Kidney (tissue), 14 donors: ENCODE results near the gene ADAMTS17. TPM values are rescaled to one million over a fixed set of nuclear protein-coding genes. Genes with fewer than 3 reads are reported as not detected.

Experiments
- DNase-seq, 5 donors: peaks; one replicate each; pipeline ENCODE4 v3.0.0-alpha.2; 2013 to 2020
- FAIRE-seq: peaks from 2 replicates; lab custom pipeline; 2012; peaks lifted over from hg19 to GRCh38; lab: Jason Lieb, UNC
- H3K27ac ChIP-seq, 2 donors: one replicate each; pipeline ENCODE4 v1.7.0; 2013; ENCODE audit warnings: low read depth in 2 of 2, low read length in 2 of 2, inconsistent platforms in 1 of 2
- H3K27me3 ChIP-seq: one replicate; pipeline ENCODE4 v1.7.1; 2013; ENCODE audit warnings: low read length, inconsistent platforms; ENCODE audit not compliant: control insufficient read depth, insufficient read depth
- H3K36me3 ChIP-seq, 3 donors: one replicate each; pipeline versions ENCODE4 v1.7.0 to v1.7.1; 2013; ENCODE audit warnings: low read length in 3 of 3, control low read depth in 1 of 3, inconsistent platforms in 1 of 3; ENCODE audit not compliant: insufficient read depth in 3 of 3, control insufficient read depth in 2 of 3
- H3K4me1 ChIP-seq, 3 donors: one replicate each; pipeline versions ENCODE4 v1.7.0 to v1.7.1; 2013; ENCODE audit warnings: low read length in 3 of 3, inconsistent platforms in 1 of 3, low read depth in 1 of 3; ENCODE audit not compliant: control insufficient read depth in 2 of 3, insufficient read depth in 2 of 3
- H3K4me3 ChIP-seq, 3 donors: one replicate each; pipeline versions ENCODE4 v1.7.0 to v1.8.1; 2013; ENCODE audit warnings: low read length in 3 of 3, control low read depth in 1 of 3, inconsistent platforms in 1 of 3
- H3K9ac ChIP-seq, 3 donors: one replicate each; pipeline versions ENCODE4 v1.7.0 to v1.7.1; 2013; ENCODE audit warnings: low read length in 3 of 3, control low read depth in 1 of 3, inconsistent platforms in 1 of 3
- H3K9me3 ChIP-seq, 3 donors: one replicate each; pipeline versions ENCODE4 v1.7.0 to v1.7.1; 2013; ENCODE audit warnings: low read length in 3 of 3, control low read depth in 1 of 3, inconsistent platforms in 1 of 3; ENCODE audit not compliant: control insufficient read depth in 2 of 3, insufficient read depth in 1 of 3
- CTCF ChIP-seq: IDR thresholded peaks from 3 replicates; pipeline ENCODE4 v1.5.1; 2012; ENCODE audit warnings: mild to moderate bottlenecking, moderate library complexity, borderline replicate concordance; ENCODE audit not compliant: insufficient read depth; ENCODE audit errors: extremely low read depth
- intact Hi-C: fragments of 100-400 bp; cut with DNase I; formaldehyde crosslinking; loops from one replicate; pipeline ENCODE4 v1.11.1; 2022
- polyA plus RNA-seq: library from polyadenylated mRNA; stranded (reverse); fragments of 350-450 nt; fragmentation: Illumina TruSeq; extraction: RNeasy Lipid Tissue Mini Kit (QIAGEN cat#74804); gene quantifications from one replicate; pipeline ENCODE4 v1.2.3, GENCODE V29; 2014; ENCODE audit warnings: low read depth, low replicate concordance; ENCODE audit not compliant: insufficient read depth
- total RNA-seq: library from RNA; stranded (reverse); fragmentation: NEBNext Ultra II Directional; extraction: Animal tissue kit (Norgen Biotek cat#: 25700); gene quantifications from one replicate; pipeline ENCODE4 v1.2.1, GENCODE V29; 2021
- donor health status: control.
- donor health status: control.
- donor health status: control.
- donor health status: control.
- donor health status: control.
- donor health status: DM: yes; HTN: yes; CAD: no.
- donor health status: Normal renal cell carcinoma (clear cell type).

Gene ADAMTS17
- total and polyA plus RNA-seq, 2 donors from 2014 or later = 1.7 to 2.2 TPM

DNA sequence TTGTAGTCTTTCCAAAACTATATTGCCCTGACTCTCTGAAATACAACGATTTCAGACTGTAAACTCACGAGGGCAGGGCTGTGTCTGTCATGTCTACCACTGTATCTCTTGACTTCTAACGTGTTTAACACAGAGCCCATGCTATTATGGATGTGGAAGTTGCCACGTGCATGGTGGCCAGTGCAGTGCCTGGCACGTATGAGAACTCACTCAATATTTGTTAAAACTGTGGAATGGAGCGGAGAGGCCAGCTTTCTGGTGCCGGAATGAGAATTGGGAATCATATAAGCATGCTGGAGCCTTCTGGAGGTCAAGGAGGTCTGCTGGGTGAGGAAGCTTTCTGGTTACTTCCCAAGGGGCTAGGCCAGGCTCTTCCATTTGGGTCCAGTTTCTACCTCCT is 387.9 kb downstream of the ADAMTS17 start:
- no peak for DNase-seq
- Histone ChIP-seq H3K9me3 (no peaks in the 10 kb centered on the region), H3K27ac (no peak overlapping the region), H3K4me3 (no peak overlapping the region), H3K9ac (no peak overlapping the region), H3K4me1 (peaks cover 0 to 3% (median 0%) of the 10 kb centered on the region in 3 donors), H3K27me3 (no peaks in the 10 kb centered on the region), H3K36me3 (no peaks in the 10 kb centered on the region)
- no peak for FAIRE-seq
- intact Hi-C loops = no loop called here
- TF ChIP-seq CTCF = no peak

DNA sequence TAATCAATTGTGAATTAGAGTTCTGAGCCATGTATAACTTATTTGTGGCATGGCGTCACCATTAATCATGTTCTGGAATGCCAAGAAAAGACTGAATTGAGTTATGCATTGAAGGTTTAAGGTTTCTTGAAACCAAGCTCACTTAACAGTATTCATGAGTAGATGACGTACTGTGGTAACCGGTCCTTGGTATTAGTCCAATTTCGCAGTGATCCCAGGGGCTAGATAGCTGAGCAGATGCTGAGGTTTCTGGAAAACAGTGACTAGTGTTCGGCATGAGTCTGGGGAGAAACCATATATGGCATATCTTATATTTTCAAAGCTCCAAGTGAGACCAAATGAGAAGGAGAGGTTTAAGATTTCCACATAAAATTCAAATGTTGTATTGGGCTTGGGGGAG is 390.3 kb downstream of the ADAMTS17 start:
- no peak for TF ChIP-seq CTCF
- FAIRE-seq = no peak
- Histone ChIP-seq H3K9ac (no peak overlapping the region), H3K4me3 (no peak overlapping the region), H3K27ac (no peak overlapping the region), H3K4me1 (peaks cover 0 to 3% (median 0%) of the 10 kb centered on the region in 3 donors), H3K27me3 (no peaks in the 10 kb centered on the region), H3K9me3 (peaks cover 0 to 2% (median 0%) of the 10 kb centered on the region in 3 donors), H3K36me3 (no peaks in the 10 kb centered on the region)
- no peak for DNase-seq
- intact Hi-C loops = no loop called here

DNA sequence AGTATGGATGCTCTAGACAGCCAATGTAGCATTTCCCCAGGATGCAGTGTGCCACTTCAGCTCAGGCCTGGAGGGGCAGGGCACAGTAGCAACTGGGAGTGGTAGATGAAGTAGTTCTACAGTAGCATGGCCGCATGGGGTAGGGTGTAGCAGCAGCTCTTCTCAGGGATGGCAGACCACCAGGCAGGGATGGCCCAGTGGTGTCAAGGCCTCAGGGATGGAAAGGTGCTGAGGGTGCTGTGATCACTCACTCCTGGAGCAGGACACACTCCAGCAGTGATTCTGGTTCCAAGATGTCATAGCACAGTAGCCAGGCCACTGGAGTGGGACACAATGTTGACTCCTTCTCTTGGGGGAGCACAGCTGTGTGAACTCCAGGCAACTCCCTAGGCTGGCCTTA is 397.6 kb downstream of the ADAMTS17 start:
- Histone ChIP-seq H3K4me1 (no peaks in the 10 kb centered on the region), H3K9ac (no peak overlapping the region), H3K27me3 (no peaks in the 10 kb centered on the region), H3K9me3 (peaks cover 0 to 17% (median 0%) of the 10 kb centered on the region in 3 donors), H3K27ac (no peak overlapping the region), H3K36me3 (no peaks in the 10 kb centered on the region), H3K4me3 (no peak overlapping the region)
- intact Hi-C loops = no loop called here
- TF ChIP-seq CTCF = no peak
- DNase-seq = no peak
- no peak for FAIRE-seq

GRCh38 chr15:99943466-99943865 is 398.3 kb downstream of the ADAMTS17 start:
- no peak for FAIRE-seq
- no peaks in the 10 kb centered on the region for H3K27me3 ChIP-seq
- H3K9me3 ChIP-seq = peaks cover 0 to 17% (median 0%) of the 10 kb centered on the region in 3 donors
- no peak for DNase-seq
- H3K9ac ChIP-seq = no peak overlapping the region
- no peak overlapping the region for H3K4me3 ChIP-seq
- intact Hi-C loops = no loop called here
- no peak overlapping the region for H3K27ac ChIP-seq
- TF ChIP-seq CTCF = no peak
- H3K36me3 ChIP-seq = no peaks in the 10 kb centered on the region
- no peaks in the 10 kb centered on the region for H3K4me1 ChIP-seq
